OCI-LY7 (cell line): Measurements from ENCODE around the gene CRIP3.

Source experiments
- CTCF ChIP-seq: fragments of 200-600 bp; sonication (generic); conservative IDR thresholded peaks from 2 replicates; pipeline ENCODE4 v1.5.1; 2014; ENCODE audit warnings: mild to moderate bottlenecking, antibody characterized with exemption, low read length, moderate library complexity, mixed read lengths
- EZH2phosphoT487 ChIP-seq: fragments of 200-600 bp; sonication (generic); IDR thresholded peaks from 2 replicates; pipeline ENCODE4 v1.6.1; 2018; ENCODE audit warnings: low read depth, borderline replicate concordance, mild to moderate bottlenecking, mixed run types, antibody characterized with exemption, low read length, moderate library complexity, mixed read lengths

GRCh38 chr6:43331891-43332290 is 23.3 kb upstream of the CRIP3 start:
- TF ChIP-seq CTCF (no peak), EZH2phosphoT487 (no peak)
